ENCODE data around the gene PRDM15. TPM values are rescaled to one million over a fixed set of nuclear protein-coding genes. Genes with fewer than 3 reads are reported as not detected.

The PRDM15 gene
- total and polyA plus RNA-seq, 3 experiments from 2014 or later = 2.2 to 13.1 (median 12.0) TPM

DNA sequence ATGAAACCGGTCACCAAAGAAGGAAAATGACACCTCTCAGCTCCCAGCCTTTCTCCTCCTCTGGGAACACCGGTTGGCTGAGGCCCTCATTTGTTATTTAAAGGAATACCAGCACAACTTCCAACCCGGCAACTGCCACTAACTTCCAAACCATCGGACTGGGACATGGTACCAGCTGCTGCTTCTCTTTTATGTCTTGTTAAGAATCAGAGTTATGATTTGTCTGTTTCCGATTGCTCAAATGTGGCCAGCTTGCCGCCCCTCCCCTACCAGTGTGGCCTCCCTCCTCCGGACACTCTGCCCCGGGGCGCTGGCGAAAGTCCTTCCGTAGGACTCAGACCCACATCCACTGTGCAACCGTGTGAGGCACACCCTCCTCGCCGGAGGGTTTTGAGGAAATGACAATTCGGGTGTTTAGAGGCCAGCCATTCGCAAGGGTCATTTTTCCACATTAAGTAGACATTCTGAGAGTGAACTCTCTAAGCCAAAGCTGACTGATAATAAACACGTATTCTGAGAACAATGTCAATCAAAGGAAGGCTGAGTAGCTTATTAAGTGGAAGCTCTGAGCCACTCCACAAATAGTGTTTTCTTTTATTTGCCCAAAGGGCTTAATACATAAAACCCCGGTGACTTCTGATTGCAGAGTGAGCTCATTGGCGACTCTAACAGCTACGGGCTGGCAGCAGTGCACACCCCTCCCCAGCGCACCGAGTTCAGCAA, 117.8 kb downstream of the PRDM15 start:
- no peaks in the 10 kb centered on the region for H3K36me3 ChIP-seq (ENCODE audit: insufficient read depth, low read length)
- ChIA-PET CTCF (interaction anchor here (1.2 kb wide), 2 partner anchors 10 to 11 kb away, joined by 3 to 4 read pairs; no protein-coding TSS in a partner anchor), POLR2A (no interaction called here)
- no peak for DNase-seq
- H3K27me3 Mint-ChIP-seq = peaks cover 40 to 63% of the 10 kb centered on the region in 2 donors
- peak overlapping the region in 1 of 8 donors; percentile 44 for H3K27ac Mint-ChIP-seq
- H3K36me3 Mint-ChIP-seq = no peaks in the 10 kb centered on the region
- H3K27ac ChIP-seq (ENCODE audit: low read depth, low read length) = no peak overlapping the region
- H3K27me3 ChIP-seq (ENCODE audit: insufficient read depth, low read length, poor library complexity, severe bottlenecking) = peaks cover 20% of the 10 kb centered on the region
- peaks cover 0 to 11% (median 4%) of the 10 kb centered on the region in 3 donors for H3K4me1 Mint-ChIP-seq
- peaks cover 0 to 6% (median 0%) of the 10 kb centered on the region in 5 donors for H3K9me3 Mint-ChIP-seq
- peak overlapping the region in 2 of 7 donors; percentile 12 to 36 for H3K4me3 Mint-ChIP-seq
- no peaks in the 10 kb centered on the region for H3K4me1 ChIP-seq (ENCODE audit: insufficient read depth, low read length)
- no peak overlapping the region for H3K4me3 ChIP-seq (ENCODE audit: low read length)
- H3K9me3 ChIP-seq (ENCODE audit: low read length) = no peaks in the 10 kb centered on the region

DNA sequence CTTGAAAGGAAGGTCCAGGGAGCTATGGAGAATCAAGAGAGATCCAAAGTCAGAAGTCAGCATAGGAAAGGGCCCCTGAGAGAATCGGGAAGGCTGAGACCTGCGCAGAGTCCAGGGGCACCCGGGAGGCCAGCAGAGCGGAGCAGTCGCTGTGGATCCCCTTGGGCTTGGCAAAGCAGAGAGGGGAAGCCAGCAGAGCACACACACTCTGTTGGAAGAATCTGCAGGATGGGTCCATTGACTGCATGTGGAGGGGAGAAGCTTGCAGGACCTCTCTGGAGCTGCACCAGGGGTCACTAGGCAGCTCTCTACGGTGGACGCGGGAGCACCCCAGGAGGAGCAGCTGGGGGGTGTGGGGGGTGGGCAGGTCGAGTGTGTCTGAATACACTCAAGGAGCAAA, 118.7 kb downstream of the PRDM15 start:
- no peaks in the 10 kb centered on the region for H3K4me1 ChIP-seq (ENCODE audit: insufficient read depth, low read length)
- H3K9me3 ChIP-seq (ENCODE audit: low read length) = no peaks in the 10 kb centered on the region
- H3K4me3 ChIP-seq (ENCODE audit: low read length) = no peak overlapping the region
- H3K27me3 ChIP-seq (ENCODE audit: insufficient read depth, low read length, poor library complexity, severe bottlenecking) = peaks cover 12% of the 10 kb centered on the region
- H3K4me1 Mint-ChIP-seq = peaks cover 0 to 7% (median 4%) of the 10 kb centered on the region in 3 donors
- H3K27ac ChIP-seq (ENCODE audit: low read depth, low read length) = no peak overlapping the region
- H3K27me3 Mint-ChIP-seq = peaks cover 37 to 57% of the 10 kb centered on the region in 2 donors
- H3K36me3 Mint-ChIP-seq = no peaks in the 10 kb centered on the region
- ChIA-PET POLR2A (no interaction called here), CTCF (no interaction called here)
- H3K4me3 Mint-ChIP-seq = no peak overlapping the region
- no peak overlapping the region for H3K27ac Mint-ChIP-seq
- peaks cover 0 to 2% (median 0%) of the 10 kb centered on the region in 5 donors for H3K9me3 Mint-ChIP-seq
- DNase-seq = no peak
- H3K36me3 ChIP-seq (ENCODE audit: insufficient read depth, low read length) = no peaks in the 10 kb centered on the region

DNA sequence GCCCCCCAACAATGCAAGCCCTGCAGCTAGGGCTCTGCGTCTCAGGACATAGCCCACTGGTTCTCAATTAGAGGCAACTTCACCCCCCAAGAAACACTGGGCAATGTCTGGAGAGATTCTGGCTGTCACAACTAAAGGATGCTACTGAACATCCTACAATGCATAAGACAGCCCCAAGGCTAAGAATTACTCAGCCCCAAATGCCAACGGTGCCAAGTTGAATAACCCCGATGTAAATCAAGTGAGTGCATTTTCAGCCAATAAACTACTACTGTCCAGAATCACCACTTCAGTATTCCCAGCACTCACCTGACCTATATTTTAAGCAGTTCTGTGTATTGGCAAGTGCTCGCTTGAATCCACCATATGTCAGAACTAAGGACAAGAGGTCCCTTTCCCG, 119.2 kb downstream of the PRDM15 start:
- Mint-ChIP-seq H3K27ac (peak overlapping the region in 1 of 8 donors; percentile 68), H3K27me3 (peaks cover 35 to 52% of the 10 kb centered on the region in 2 donors), H3K9me3 (no peaks in the 10 kb centered on the region), H3K36me3 (no peaks in the 10 kb centered on the region), H3K4me3 (no peak overlapping the region), H3K4me1 (peaks cover 0 to 7% (median 4%) of the 10 kb centered on the region in 3 donors)
- ChIA-PET POLR2A (no interaction called here), CTCF (no interaction called here)
- Histone ChIP-seq H3K4me1 (ENCODE audit: insufficient read depth, low read length) (no peaks in the 10 kb centered on the region), H3K4me3 (ENCODE audit: low read length) (no peak overlapping the region), H3K9me3 (ENCODE audit: low read length) (no peaks in the 10 kb centered on the region), H3K36me3 (ENCODE audit: insufficient read depth, low read length) (no peaks in the 10 kb centered on the region), H3K27ac (ENCODE audit: low read depth, low read length) (no peak overlapping the region), H3K27me3 (ENCODE audit: insufficient read depth, low read length, poor library complexity, severe bottlenecking) (peaks cover 7% of the 10 kb centered on the region)
- DNase-seq = no peak

DNA sequence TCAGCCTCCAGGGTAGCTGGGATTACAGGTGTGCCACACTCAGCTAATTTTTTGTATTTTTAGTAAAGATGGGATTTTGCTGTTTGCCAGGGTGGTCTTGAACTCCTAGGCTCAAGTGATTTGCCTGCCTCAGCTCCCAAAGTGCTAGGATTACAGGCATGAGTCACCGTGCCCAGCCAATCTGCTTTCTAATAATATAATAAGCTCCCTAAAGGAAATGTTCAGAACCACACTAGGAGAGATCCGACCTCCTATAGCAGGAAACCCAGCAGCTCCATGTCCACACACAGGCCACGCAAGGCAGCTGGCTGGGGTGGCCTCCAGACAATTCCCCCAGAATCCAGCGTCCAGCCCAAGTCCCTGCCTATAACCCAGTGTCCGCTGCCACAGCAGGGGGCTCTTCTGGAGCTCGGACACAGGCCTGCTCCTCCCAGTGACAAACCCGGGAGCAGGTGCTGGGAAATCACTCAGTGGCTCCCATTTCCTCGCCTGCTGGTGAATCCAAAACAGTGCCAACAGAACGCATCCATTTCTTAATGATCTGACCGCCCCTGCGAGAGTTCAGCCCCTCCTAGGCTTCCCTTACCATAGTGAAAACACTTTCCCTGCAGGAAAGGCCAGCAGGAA, 119.8 kb downstream of the PRDM15 start:
- no peaks in the 10 kb centered on the region for H3K4me1 ChIP-seq (ENCODE audit: insufficient read depth, low read length)
- POLR2A ChIA-PET = interaction anchor here (0.6 kb wide), 1 partner anchor 250 kb away, joined by 3 read pairs; no protein-coding TSS in a partner anchor
- H3K36me3 ChIP-seq (ENCODE audit: insufficient read depth, low read length) = no peaks in the 10 kb centered on the region
- H3K4me3 Mint-ChIP-seq = no peak overlapping the region
- CTCF ChIA-PET = no interaction called here
- H3K9me3 ChIP-seq (ENCODE audit: low read length) = no peaks in the 10 kb centered on the region
- DNase-seq = no peak
- no peaks in the 10 kb centered on the region for H3K9me3 Mint-ChIP-seq
- H3K36me3 Mint-ChIP-seq = no peaks in the 10 kb centered on the region
- no peak overlapping the region for H3K27ac ChIP-seq (ENCODE audit: low read depth, low read length)
- peak overlapping the region in 1 of 8 donors; percentile 68 for H3K27ac Mint-ChIP-seq
- H3K27me3 Mint-ChIP-seq = peaks cover 33 to 46% of the 10 kb centered on the region in 2 donors
- peaks cover 0 to 7% (median 4%) of the 10 kb centered on the region in 3 donors for H3K4me1 Mint-ChIP-seq
- H3K4me3 ChIP-seq (ENCODE audit: low read length) = no peak overlapping the region
- peaks cover 6% of the 10 kb centered on the region for H3K27me3 ChIP-seq (ENCODE audit: insufficient read depth, low read length, poor library complexity, severe bottlenecking)

DNA sequence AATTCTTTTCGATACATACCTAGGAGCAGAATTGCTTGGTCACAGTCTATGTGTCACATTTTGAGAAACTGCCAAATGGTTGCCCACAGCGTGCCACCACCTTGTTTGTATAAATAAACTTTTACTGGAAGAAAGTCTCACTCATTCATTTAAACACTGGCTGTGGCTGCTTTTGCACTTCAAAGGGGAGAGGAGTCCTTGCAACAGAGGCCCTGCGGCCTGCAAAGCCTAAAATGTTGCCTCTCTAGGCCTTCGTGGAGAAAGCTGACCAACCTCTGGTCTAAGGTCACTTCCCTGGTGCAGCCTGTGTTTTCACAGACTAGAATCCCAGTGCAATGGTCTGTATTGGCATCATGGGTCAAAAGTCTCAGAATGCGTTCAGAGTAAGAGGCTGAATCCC, 120.6 kb downstream of the PRDM15 start:
- H3K36me3 Mint-ChIP-seq = no peaks in the 10 kb centered on the region
- Histone ChIP-seq H3K27me3 (ENCODE audit: insufficient read depth, low read length, poor library complexity, severe bottlenecking) (peaks cover 6% of the 10 kb centered on the region), H3K36me3 (ENCODE audit: insufficient read depth, low read length) (no peaks in the 10 kb centered on the region), H3K4me1 (ENCODE audit: insufficient read depth, low read length) (no peaks in the 10 kb centered on the region), H3K4me3 (ENCODE audit: low read length) (no peak overlapping the region), H3K9me3 (ENCODE audit: low read length) (no peaks in the 10 kb centered on the region), H3K27ac (ENCODE audit: low read depth, low read length) (no peak overlapping the region)
- POLR2A ChIA-PET = no interaction called here
- H3K9me3 Mint-ChIP-seq = no peaks in the 10 kb centered on the region
- H3K27ac Mint-ChIP-seq = no peak overlapping the region
- no peak for DNase-seq
- H3K4me3 Mint-ChIP-seq = no peak overlapping the region
- peaks cover 31 to 43% of the 10 kb centered on the region in 2 donors for H3K27me3 Mint-ChIP-seq
- CTCF ChIA-PET = no interaction called here
- H3K4me1 Mint-ChIP-seq = peaks cover 0 to 7% (median 4%) of the 10 kb centered on the region in 3 donors

DNA sequence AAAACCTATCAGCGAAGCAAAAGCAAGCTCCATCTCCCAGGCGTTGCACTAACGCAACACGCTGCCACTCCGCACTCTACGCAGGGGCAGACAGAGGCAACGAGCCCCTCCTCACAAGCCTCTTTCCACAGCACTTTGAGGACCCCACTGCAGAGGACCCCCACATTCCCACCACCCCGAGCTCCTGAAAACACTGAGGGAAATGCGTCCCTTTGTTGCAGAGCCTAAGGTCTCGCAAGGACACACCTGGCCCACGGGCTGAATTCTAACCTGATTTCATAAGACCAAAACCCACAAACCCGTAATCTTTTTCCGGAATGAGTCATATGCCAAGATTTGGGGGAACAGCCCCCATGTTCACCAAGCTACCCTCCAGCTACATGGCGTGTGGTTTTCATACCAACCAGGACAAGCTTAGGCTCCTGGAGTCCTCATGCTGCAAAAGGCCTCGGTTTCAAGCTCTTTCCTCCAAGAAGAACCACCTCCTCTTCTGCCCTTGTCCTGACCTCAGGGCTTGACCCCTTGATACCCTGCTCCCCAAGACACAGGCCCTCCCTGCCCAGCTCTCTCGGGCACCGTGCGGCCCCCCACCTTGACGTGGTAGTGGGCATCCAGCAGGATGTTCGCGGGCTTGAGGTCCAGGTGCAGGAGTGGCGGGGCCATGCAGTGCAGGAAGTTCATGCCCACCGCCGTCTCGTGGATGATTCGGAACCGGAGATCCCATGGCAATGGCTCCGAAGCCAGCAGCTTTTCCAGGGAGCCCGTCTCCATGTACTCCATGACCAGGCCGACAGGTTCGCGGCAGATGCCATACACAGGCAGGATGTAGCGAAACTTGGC, 123.0 kb downstream of the PRDM15 start:
- H3K9me3 Mint-ChIP-seq = no peaks in the 10 kb centered on the region
- Histone ChIP-seq H3K4me3 (ENCODE audit: low read length) (no peak overlapping the region), H3K36me3 (ENCODE audit: insufficient read depth, low read length) (no peaks in the 10 kb centered on the region), H3K27me3 (ENCODE audit: insufficient read depth, low read length, poor library complexity, severe bottlenecking) (no peaks in the 10 kb centered on the region), H3K4me1 (ENCODE audit: insufficient read depth, low read length) (no peaks in the 10 kb centered on the region), H3K27ac (ENCODE audit: low read depth, low read length) (no peak overlapping the region), H3K9me3 (ENCODE audit: low read length) (no peaks in the 10 kb centered on the region)
- POLR2A ChIA-PET = no interaction called here
- peaks cover 0 to 4% (median 0%) of the 10 kb centered on the region in 3 donors for H3K4me1 Mint-ChIP-seq
- peaks cover 18 to 19% of the 10 kb centered on the region in 2 donors for H3K27me3 Mint-ChIP-seq
- CTCF ChIA-PET = no interaction called here
- H3K36me3 Mint-ChIP-seq = no peaks in the 10 kb centered on the region
- H3K4me3 Mint-ChIP-seq = no peak overlapping the region
- DNase-seq = peak in 1 of 5 donors; percentile 13
- H3K27ac Mint-ChIP-seq = no peak overlapping the region

DNA sequence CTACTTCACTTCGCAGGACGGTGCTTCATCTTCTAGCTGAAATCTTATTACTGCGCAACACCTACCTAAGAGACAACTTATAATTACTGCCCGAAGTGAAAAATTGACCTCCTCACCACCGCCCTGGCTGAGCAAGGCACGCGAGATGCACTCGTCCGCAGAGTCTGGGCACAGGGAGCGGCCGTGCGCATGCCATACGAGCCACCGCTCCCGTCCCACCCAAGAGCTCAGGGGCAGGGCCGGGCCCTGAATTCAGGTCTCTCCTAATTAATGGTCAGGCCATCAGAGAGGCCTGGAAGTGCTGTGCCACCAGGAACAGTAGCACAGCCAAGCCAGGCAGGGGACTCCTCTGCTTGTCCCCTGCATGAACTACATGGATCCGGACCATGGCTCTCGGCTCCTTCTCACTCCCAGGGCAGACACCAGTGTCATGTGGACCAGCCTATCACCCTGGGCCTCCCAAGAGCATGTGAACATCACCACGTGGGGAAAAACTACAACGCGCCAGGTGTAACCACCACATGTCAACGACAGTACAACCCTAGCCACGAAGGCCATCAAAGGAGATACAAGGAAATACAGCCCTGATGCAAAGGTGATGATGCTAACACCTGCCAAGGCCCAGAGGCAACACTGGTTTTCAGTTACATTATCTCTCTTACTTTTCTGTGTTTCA, 123.7 kb downstream of the PRDM15 start:
- Mint-ChIP-seq H3K4me3 (no peak overlapping the region), H3K4me1 (no peaks in the 10 kb centered on the region), H3K27me3 (peaks cover 11 to 13% of the 10 kb centered on the region in 2 donors), H3K36me3 (no peaks in the 10 kb centered on the region), H3K27ac (no peak overlapping the region), H3K9me3 (no peaks in the 10 kb centered on the region)
- ChIA-PET POLR2A (no interaction called here), CTCF (no interaction called here)
- Histone ChIP-seq H3K4me1 (ENCODE audit: insufficient read depth, low read length) (no peaks in the 10 kb centered on the region), H3K36me3 (ENCODE audit: insufficient read depth, low read length) (no peaks in the 10 kb centered on the region), H3K27ac (ENCODE audit: low read depth, low read length) (no peak overlapping the region), H3K27me3 (ENCODE audit: insufficient read depth, low read length, poor library complexity, severe bottlenecking) (no peaks in the 10 kb centered on the region), H3K4me3 (ENCODE audit: low read length) (no peak overlapping the region), H3K9me3 (ENCODE audit: low read length) (no peaks in the 10 kb centered on the region)
- DNase-seq = no peak
